GM18507 (cell line): Measurements from ENCODE around the gene CHAD.

Experiments used
- DNase-seq: peaks from one replicate; pipeline ENCODE4 v3.0.0; 2011; ENCODE audit warnings: low read depth; ENCODE audit not compliant: insufficient read length; ENCODE audit errors: extremely low spot score
- FAIRE-seq: peaks from 2 replicates; lab custom pipeline; 2011; peaks lifted over from hg19 to GRCh38; lab: Jason Lieb, UNC

Gene CHAD

DNA sequence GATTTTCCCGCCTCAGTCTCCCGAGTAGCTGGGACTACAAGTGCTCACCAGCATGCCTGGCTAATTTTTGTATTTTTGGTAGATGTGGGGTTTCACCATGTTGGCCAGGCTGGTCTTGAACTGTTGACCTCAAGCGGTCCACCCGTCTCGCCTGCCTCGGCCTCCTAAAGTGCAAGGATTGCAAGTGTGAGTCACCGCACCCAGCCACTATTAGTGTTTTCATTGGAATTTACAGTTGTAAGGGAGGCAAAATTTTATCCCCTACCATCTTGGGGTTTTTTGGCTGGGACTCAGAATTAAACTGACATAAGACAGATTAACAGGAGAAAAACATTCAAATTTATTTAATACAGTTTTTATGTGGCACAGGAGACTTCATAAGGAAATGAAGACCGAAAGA, 27.2 kb upstream of the CHAD start:
- no peak for DNase-seq
- no peak for FAIRE-seq

GRCh38 chr17:50495217-50495823, 26.6 kb upstream of the CHAD start:
- DNase-seq (no peak), FAIRE-seq (no peak)

DNA sequence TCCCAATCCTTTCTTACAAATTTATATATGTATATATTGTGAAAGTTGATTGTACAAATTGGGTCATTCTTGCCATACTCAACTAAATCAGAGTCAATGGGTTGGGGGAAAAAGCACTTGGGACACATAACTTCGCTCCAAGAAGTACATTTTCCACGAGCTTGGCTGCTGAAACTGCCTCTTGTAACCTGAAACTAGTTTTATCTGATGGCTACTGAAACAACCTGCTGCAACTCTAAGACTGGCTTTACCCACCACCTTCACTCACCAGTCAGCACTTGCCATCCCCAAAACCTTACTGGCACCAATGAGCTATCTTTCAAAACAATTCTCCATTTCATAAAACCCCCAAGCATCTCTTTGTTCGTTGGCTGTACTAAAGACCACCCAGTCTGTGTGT, 25.1 kb upstream of the CHAD start:
- FAIRE-seq (no peak), DNase-seq (no peak)

- DNase-seq: no peak
- no peak for FAIRE-seq
Observed at GRCh38 chr17:50492214-50492613, 23.5 kb upstream of the CHAD start.

GRCh38 chr17:50491505-50491904, 22.8 kb upstream of the CHAD start:
- FAIRE-seq (no peak), DNase-seq (no peak)

DNA sequence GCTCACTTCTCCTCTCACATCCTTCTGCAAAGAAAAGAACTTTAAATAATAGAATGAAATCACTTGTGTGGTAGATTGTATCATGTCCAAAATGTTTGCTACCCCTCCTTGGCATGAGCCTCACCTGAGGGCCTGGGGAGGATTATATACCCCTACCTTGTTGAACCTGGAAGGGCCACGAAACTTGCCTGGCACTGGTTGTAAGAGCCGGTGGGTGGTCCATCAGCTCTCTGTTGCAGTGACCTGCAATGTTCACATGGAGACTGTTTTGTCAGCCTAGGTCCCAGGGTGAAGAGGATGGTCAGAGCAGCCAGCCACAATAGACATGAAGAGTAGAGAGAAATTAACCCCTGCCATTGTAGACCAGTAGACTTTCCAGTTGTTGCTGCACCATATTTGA, 20.2 kb upstream of the CHAD start:
- DNase-seq: no peak
- no peak for FAIRE-seq

DNA sequence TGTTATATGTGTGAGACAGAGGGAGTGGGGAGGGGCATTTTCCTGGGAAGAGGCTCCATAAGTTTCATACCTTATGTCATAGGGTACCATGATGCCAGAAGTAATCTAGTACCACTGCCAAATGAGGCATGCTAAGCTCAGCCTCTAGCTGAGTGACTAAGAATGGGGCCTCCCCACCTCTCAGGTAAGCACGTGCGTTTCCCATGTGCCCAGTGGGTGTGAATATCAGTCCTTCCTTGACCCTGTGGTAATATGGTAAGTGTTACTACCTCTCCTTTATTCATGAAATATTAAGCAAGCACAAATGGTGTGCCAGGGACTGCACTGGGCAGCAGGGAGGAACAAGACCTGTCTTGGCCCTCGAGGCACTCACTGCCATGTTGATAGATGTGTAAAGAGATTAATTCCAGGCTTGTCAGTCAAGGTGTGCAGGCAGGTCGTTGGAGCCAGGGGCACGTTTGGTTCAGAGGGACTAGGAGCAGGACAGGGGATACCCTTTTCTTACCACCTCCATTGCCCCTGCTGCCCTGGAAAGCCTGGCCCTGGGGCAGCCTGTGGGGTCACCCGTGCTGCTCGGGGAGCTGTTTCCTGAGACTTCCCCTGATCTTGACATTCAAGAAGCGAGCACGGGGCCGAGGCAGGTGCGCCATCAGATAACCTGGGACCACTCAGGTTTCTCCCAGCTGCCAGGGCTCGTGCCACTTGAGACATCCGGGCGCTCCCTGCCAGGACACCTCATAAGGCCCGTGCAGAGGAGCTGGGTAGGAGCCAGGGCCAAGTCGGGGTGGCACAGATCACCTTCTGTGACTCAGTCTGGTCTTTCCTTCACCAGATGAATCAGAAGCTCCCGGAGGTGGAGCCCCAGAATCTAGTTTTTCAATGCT, 18.8 kb upstream of the CHAD start:
- FAIRE-seq: no peak
- no peak for DNase-seq

DNA sequence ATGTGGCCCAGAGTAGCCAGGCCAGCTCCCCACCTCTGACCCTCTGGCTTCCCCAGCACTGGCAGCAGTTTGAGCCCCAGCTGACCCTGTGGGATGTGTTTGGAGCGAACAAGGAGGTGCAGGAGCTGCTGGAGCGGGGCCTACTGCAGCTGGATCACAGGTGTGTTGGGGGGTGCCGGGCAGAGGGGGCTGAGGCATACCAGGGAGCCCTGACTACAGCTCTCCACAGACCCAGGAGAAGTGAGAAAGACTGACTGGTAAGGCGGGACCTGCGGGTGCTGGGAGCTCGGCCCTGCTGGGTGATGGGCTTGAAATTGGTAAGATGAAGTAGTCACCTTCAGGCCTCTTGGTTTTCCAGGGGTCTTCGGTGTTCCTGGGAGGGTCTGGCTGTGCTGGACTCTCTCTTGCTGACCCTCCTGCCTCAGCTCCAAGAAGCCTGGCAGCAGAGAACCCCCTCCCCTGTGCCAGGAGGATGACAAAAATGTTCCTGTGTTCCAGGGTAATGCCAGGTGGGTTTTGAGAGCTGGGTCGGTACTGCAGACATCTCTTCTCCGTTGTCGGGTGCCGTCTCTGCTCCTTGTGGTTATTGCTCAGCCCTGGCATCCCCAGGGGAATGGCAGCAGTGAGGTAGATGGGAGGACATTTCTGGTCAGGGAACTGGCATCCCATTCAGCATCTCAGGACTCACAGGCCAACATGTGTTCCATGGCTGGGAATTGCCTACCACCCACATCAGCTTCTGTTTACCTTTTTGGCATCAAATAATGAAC, 15.9 kb upstream of the CHAD start:
- DNase-seq (no peak), FAIRE-seq (no peak)

- no peak for FAIRE-seq
Observed at GRCh38 chr17:50483266-50483665, 14.6 kb upstream of the CHAD start.

GRCh38 chr17:50482516-50482915, 13.8 kb upstream of the CHAD start:
- FAIRE-seq (peak; percentile 89), DNase-seq (peak; percentile 49)

More at GRCh38 chr17:50483266-50483665, 14.6 kb upstream of the CHAD start:
- DNase-seq: no peak

DNA sequence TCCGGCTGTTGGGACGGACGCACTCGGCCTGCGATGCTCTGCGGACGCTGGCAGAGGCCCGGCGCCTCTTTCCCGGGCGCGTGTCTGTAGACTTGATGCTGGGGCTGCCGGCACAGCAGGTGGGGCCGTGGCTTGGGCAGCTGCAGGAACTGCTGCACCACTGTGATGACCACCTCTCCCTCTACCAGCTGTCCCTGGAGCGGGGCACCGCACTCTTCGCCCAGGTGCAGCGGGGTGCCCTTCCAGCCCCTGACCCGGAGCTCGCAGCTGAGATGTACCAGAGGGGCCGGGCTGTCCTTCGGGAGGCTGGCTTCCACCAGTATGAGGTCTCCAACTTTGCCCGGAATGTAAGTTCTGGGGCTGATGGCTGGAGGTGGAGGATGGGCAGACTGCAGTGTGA, 13.4 kb upstream of the CHAD start:
- DNase-seq (no peak), FAIRE-seq (no peak)

DNA sequence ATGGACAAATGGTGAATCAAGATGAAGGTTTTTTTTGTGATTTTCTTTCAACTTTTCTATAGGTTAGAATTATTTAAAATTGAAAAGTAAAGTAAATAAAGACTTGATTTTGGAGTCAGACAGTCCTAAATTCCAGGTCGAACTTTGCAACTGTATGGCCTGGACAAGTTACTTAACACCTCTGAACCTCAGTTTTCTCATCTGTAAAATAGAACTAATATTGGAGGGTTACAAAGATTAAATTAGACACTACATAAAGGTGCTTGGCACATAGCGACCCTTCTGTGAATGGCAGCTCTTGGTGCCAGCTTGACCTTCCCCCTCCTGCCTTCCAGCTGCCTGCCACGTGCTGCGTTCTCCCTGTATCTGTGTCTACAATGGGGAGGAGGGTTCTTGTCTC, 13.0 kb upstream of the CHAD start:
- FAIRE-seq: no peak
- no peak for DNase-seq

DNA sequence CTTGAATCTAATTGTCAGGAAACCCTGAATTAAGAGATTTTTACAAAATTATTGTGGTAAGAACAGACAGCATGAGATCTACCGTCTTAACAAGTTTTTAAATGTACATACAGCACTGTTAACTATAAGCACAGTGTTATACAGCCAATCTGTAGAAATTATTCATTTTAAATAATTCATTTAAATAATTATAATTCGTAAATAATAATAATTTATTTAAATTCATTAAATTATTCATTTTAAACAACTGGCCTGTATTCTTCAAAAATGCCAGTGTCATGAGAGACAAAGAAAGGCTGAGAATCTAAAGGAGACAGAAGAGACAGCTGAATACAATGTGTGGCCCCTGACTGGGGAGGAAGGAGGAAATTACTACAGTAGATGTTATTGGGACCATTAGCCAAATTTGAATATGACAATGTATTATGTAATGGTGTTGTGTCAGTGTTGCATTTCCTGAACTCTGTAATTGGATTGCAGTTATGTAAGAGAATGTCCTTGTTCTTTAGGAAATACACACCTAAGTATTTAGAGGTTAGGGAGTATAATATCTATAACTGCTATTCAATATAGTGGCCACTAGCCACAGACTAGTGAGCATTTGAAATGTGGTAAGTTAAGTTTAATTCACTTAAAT, 12.3 kb upstream of the CHAD start:
- DNase-seq (no peak), FAIRE-seq (no peak)

GRCh38 chr17:50480142-50480764, 11.6 kb upstream of the CHAD start:
- no peak for FAIRE-seq

GRCh38 chr17:50479522-50480141, 11.0 kb upstream of the CHAD start:
- FAIRE-seq (peak; percentile 71), DNase-seq (peak; percentile 46)

More at GRCh38 chr17:50480142-50480764, 11.6 kb upstream of the CHAD start:
- no peak for DNase-seq

DNA sequence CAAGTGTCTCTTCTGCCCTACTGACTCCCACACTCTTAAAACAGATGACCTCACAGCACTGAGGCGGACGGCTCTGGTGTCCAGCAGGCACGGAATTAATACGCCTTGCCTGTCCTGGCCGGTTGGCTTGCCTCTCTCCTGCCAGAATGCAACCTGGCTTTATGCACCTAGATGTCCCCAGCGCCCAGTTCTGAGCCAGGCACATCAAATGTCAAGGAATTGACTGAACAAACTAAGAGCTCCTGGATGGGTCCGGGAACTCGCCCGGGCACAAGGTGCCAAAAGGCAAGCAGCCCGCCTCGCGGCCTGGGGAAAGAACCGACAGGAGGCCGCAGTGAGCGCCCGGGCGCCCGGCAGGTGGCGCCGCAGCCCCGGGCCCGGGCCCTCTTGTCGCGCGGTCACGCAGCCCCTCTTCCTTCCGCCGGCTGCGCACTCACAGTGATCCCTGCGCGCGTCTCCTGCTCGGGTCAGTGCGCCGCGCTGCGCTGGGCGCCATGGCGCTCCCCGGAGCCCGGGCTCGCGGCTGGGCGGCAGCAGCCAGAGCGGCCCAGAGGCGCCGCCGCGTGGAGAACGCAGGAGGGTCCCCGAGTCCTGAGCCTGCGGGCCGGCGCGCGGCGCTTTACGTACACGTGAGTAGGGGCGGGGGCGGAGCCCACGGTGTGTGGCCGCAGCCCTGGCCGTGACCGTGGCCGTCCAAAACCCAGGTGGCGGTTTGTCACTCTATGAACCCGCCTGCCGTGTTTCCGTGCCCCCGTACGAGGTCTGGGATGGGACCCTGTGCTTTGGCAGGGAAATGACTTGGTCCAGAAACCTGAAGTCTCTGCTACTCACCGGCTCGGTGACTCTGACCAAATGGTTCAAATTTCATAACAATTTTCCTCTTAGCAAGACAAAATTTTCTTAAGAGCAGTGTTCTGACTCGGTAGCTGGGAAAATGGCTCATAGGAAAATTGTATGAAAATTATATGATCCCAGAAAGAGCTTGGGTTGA, 10.0 kb upstream of the CHAD start, which contains the start of gene RSAD1:
Gene RSAD1, plus strand, starts transcription at position 470 of the 991 bp plus-strand sequence. Its CDS starts 25 bp downstream, at position 495.
- FAIRE-seq (peak; percentile 86), DNase-seq (peak; percentile 75)

DNA sequence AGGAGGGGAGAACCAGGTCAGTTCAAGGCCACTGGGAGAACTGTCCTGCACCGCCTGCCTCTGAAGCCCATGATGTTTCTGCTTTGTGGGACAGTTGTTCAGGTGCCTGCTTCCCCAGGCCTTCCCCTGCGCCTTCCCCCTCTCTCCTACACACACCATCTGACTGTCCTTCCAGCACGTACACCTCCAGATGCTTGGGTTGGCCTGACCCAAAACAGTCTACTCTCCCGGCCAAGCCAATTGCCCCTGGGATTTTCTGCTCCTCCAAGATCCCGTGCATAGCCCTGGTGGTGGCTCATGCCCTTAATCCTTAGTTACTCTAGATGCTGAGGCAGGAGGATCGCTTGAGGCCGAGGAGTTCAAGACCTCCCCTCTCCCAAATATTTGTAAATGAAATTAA, 9.3 kb upstream of the CHAD start:
- FAIRE-seq (no peak), DNase-seq (no peak)
